Spleen (tissue), 11 donors: ENCODE data around the gene ARHGAP6. TPM values are rescaled to one million over a fixed set of nuclear protein-coding genes. Genes with fewer than 3 reads are reported as not detected.

ENCODE experiments used
- DNase-seq: peaks from one replicate; pipeline ENCODE4 v3.0.0-alpha.2; 2020
- H3K27ac ChIP-seq, 8 donors: fragments of 200-600 bp; sonication (generic) in 7 of 8; 1 replicate in 4 of 8; 2 replicates in 4 of 8; pipeline versions ENCODE4 v1.5.0 to v1.8.0; 2016 to 2021; ENCODE audit warnings: inconsistent platforms in 4 of 8, mild to moderate bottlenecking in 4 of 8, moderate library complexity in 1 of 8
- H3K27me3 ChIP-seq, 7 donors: fragments of 200-600 bp; sonication (generic) in 6 of 7; replicated peaks in 1 of 7; 1 replicate in 4 of 7; 2 replicates in 3 of 7; pipeline versions ENCODE4 v1.5.0 to v1.8.0; 2016 to 2021; ENCODE audit warnings: inconsistent platforms in 3 of 7, mild to moderate bottlenecking in 1 of 7
- H3K36me3 ChIP-seq, 6 donors: fragments of 200-600 bp; sonication (generic) in 5 of 6; 1 replicate in 4 of 6; 2 replicates in 2 of 6; pipeline versions ENCODE4 v1.5.0 to v1.8.0; 2016 to 2021; ENCODE audit warnings: inconsistent platforms in 2 of 6
- H3K4me1 ChIP-seq, 6 donors: fragments of 200-600 bp; sonication (generic) in 5 of 6; 1 replicate in 3 of 6; 2 replicates in 3 of 6; pipeline versions ENCODE4 v1.5.0 to v1.8.0; 2016 to 2021; ENCODE audit warnings: inconsistent platforms in 3 of 6
- H3K4me3 ChIP-seq, 8 donors: fragments of 200-600 bp; sonication (generic) in 7 of 8; 1 replicate in 4 of 8; 2 replicates in 4 of 8; pipeline versions ENCODE4 v1.5.0 to v1.8.0; 2016 to 2021; ENCODE audit warnings: inconsistent platforms in 4 of 8, mild to moderate bottlenecking in 4 of 8, moderate library complexity in 2 of 8
- H3K9me3 ChIP-seq, 8 donors: fragments of 200-600 bp; sonication (generic) in 7 of 8; 1 replicate in 4 of 8; 2 replicates in 4 of 8; pipeline versions ENCODE4 v1.5.0 to v1.8.0; 2016 to 2021; ENCODE audit warnings: inconsistent platforms in 4 of 8
- POLR2A ChIP-seq, 3 donors: fragments of 450-650 bp; IDR thresholded peaks; one replicate each; pipeline ENCODE4 v1.5.1; 2017; ENCODE audit warnings: antibody characterized with exemption in 3 of 3, mild to moderate bottlenecking in 1 of 3
- POLR2AphosphoS5 ChIP-seq, 3 donors: sonication (generic); formaldehyde crosslinking; IDR thresholded peaks; one replicate each; pipeline ENCODE4 v1.5.1; 2017; ENCODE audit warnings: antibody characterized with exemption in 3 of 3
- WGBS, 5 donors: extraction: QIAGEN DNeasy Blood & Tissue Kit in 3 of 5; methylation state at CpG; one replicate each; pipeline versions ENCODE4 v1.1.5 to v1.1.7; 2013 to 2018; 5-methylcytosine and 5-hydroxymethylcytosine counted together
- intact Hi-C: fragments of 100-400 bp; cut with DNase I; formaldehyde crosslinking; loops from one replicate; pipeline ENCODE4 v1.15.0; 2023; ENCODE audit warnings: low total_unique reads
- polyA plus RNA-seq, 3 donors: library from polyadenylated mRNA; stranded (reverse); fragments of 200-250 nt; gene quantifications; one replicate each; pipeline ENCODE4 v1.2.1, GENCODE V29; 2013
- total RNA-seq, 7 donors: library from RNA; depleted of rRNA in 3 of 7; stranded (reverse); fragments of >200 nt in 3 of 7; fragmentation: NEBNext Ultra II Directional in 4 of 7; extraction: Animal tissue kit (Norgen Biotek cat#: 25700) in 4 of 7; gene quantifications; one replicate each; pipeline versions ENCODE4 v1.1.0 to v1.2.1, GENCODE V29; 2016 to 2021
- TF ChIP-seq, protein P1 (sequence below), 11 experiments: fragments of 200-600 bp in 7 of 11; fragments of 450-650 bp in 4 of 11; sonication (generic) in 4 of 11; IDR thresholded peaks in 8 of 11; conservative IDR thresholded peaks in 3 of 11; 1 replicate in 7 of 11; 2 replicates in 4 of 11; pipeline versions ENCODE4 v1.4.0 to v1.8.0; 2016 to 2021; ENCODE audit warnings: antibody characterized with exemption in 11 of 11, inconsistent platforms in 4 of 11, mild to moderate bottlenecking in 1 of 11
- donor health status: healthy with polysubstance abuse.
- donor health status: DM: no; HTN: no; CAD: no; lungs with moderate emphysema.
- donor health status: DM: no; HTN: no; CAD: no.
- donor health status: Bipolar disorder and iron deficiency.
- donor health status: healthy.
- donor health status: DM: no; HTN: no; CAD: no.
- donor health status: DM: yes; HTN: yes; CAD: no.

ARHGAP6 gene
- total and polyA plus RNA-seq, 10 donors: 2.0 to 20.8 (median 12.7) TPM

DNA sequence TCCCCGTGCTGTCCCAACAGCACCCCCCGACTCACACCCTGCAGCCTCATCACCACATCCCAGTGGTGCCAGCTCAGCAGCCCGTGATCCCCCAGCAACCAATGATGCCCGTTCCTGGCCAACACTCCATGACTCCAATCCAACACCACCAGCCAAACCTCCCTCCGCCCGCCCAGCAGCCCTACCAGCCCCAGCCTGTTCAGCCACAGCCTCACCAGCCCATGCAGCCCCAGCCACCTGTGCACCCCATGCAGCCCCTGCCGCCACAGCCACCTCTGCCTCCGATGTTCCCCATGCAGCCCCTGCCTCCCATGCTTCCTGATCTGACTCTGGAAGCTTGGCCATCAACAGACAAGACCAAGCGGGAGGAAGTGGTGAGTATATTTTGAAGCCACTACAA is 367.1 kb downstream of the ARHGAP6 start:
- Histone ChIP-seq H3K27ac (no peak overlapping the region), H3K36me3 (no peaks in the 10 kb centered on the region), H3K27me3 (peaks cover 0 to 5% (median 0%) of the 10 kb centered on the region in 7 donors), H3K9me3 (no peaks in the 10 kb centered on the region), H3K4me3 (no peak overlapping the region), H3K4me1 (no peaks in the 10 kb centered on the region)
- DNase-seq: no peak
- TF ChIP-seq, protein P1, sequence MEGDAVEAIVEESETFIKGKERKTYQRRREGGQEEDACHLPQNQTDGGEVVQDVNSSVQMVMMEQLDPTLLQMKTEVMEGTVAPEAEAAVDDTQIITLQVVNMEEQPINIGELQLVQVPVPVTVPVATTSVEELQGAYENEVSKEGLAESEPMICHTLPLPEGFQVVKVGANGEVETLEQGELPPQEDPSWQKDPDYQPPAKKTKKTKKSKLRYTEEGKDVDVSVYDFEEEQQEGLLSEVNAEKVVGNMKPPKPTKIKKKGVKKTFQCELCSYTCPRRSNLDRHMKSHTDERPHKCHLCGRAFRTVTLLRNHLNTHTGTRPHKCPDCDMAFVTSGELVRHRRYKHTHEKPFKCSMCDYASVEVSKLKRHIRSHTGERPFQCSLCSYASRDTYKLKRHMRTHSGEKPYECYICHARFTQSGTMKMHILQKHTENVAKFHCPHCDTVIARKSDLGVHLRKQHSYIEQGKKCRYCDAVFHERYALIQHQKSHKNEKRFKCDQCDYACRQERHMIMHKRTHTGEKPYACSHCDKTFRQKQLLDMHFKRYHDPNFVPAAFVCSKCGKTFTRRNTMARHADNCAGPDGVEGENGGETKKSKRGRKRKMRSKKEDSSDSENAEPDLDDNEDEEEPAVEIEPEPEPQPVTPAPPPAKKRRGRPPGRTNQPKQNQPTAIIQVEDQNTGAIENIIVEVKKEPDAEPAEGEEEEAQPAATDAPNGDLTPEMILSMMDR (IDR thresholded peaks at IDR 0.05 in 8 of 11, conservative IDR thresholded peaks at IDR 0.05 in 3 of 11): no peak
- no peak for TF ChIP-seq POLR2A (IDR thresholded peaks at IDR 0.05)
- no peak for TF ChIP-seq POLR2AphosphoS5 (IDR thresholded peaks at IDR 0.05)
- 81 to 96% (median 93%) methylated on average over 5 to 9 of the region's 9 CpGs for WGBS, 5 donors
- intact Hi-C loops: no loop called here

DNA sequence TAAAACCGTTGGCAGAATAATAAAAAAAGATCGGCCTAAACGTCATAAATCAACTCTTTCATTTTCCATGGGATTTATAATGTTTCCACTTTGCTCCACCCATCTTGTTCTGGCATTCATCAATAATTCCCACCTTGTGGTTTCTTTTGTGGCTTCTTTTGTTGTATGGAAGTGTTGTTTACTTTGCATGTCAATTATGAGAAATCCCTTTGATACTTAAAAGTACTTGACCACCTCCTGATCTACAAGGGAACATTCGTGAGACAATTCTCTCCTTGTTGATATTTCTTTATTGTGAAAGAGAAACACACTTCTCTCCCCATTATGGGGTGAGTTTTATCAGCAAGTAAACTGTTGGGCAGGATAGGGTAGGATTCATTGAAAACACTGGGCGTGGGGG is 369.7 kb downstream of the ARHGAP6 start:
- WGBS, 5 donors: 66 to 93% (median 80%) methylated on average over 5 of the region's 5 CpGs
- no peak overlapping the region for H3K4me3 ChIP-seq
- H3K27me3 ChIP-seq: peaks cover 0 to 5% (median 0%) of the 10 kb centered on the region in 7 donors
- H3K9me3 ChIP-seq: no peaks in the 10 kb centered on the region
- TF ChIP-seq, protein P1 (IDR thresholded peaks at IDR 0.05 in 8 of 11, conservative IDR thresholded peaks at IDR 0.05 in 3 of 11): no peak
- TF ChIP-seq POLR2A (IDR thresholded peaks at IDR 0.05) (no peak), POLR2AphosphoS5 (IDR thresholded peaks at IDR 0.05) (no peak)
- DNase-seq: no peak
- H3K27ac ChIP-seq: no peak overlapping the region
- H3K4me1 ChIP-seq: no peaks in the 10 kb centered on the region
- intact Hi-C loops: no loop called here
- no peaks in the 10 kb centered on the region for H3K36me3 ChIP-seq

DNA sequence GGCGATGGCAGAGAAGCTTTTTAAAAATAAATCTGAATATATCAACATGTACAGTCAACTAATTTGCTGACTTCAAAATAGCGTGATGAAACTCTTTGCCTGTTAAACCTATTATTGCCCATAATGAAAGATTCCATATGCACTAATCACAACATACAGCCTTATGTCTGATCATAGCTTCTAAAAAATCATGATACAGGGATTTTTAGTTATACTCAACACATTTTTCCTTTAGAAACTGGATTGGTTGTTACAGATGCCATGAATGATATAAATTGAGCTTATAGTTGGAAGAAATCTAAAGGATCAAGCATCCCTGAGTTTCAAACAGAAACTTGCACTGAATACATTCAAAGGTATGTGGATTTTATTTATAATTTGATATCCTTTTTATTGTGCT is 372.6 kb downstream of the ARHGAP6 start, which contains the start of gene AMELX:
AMELX (plus strand) TSS at position 301 of the 400 bp plus-strand sequence. CDS start 1,376 bp downstream, outside the sequence.
- no peaks in the 10 kb centered on the region for H3K9me3 ChIP-seq
- no peaks in the 10 kb centered on the region for H3K36me3 ChIP-seq
- TF ChIP-seq POLR2A (IDR thresholded peaks at IDR 0.05): no peak
- TF ChIP-seq, protein P1 (IDR thresholded peaks at IDR 0.05 in 8 of 11, conservative IDR thresholded peaks at IDR 0.05 in 3 of 11): no peak
- TF ChIP-seq POLR2AphosphoS5 (IDR thresholded peaks at IDR 0.05): no peak
- WGBS, 5 donors: 50 to 98% (median 89%) methylated on average over 2 of the region's 2 CpGs
- no peak within 1 kb of the TSS for H3K27ac ChIP-seq
- H3K4me3 ChIP-seq: no peak within 1 kb of the TSS
- intact Hi-C loops: no loop called here
- no peaks in the 10 kb centered on the region for H3K4me1 ChIP-seq
- no peaks in the 10 kb centered on the region for H3K27me3 ChIP-seq
- DNase-seq: no peak

DNA sequence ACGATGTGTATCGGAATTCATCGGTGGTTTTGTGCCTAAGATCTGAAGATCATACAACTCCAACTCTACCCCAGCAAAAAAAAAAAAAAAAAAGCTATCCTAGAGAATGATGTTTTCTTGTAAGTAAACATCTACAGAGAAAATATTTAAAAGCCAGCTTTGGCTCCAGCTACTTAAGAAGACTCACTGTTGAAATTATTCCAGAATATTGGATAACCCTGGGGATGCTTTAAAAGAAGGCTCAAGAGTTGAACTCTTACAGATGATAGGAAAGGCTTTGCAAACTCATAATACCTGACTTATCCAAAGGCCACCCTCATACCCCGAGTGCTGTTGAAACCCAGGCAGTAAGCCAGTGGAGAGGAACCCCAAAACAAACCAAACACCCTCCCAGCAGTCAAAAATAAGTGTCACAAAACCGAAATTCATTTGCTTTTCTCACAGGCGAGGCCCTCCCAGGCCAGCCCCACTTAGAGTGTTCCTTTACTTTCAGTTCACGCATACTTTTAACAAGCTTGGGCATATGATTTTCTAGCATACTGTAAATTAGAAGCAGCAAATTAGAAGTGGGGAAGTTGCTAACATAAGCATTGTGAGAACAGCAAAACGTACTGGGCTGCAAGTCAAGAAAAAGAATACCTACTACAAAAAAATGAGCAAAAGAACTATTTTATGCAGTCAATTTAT is 375.2 kb downstream of the ARHGAP6 start:
- H3K27me3 ChIP-seq: no peaks in the 10 kb centered on the region
- H3K4me1 ChIP-seq: no peaks in the 10 kb centered on the region
- intact Hi-C loops: no loop called here
- H3K9me3 ChIP-seq: no peaks in the 10 kb centered on the region
- TF ChIP-seq, protein P1 (IDR thresholded peaks at IDR 0.05 in 8 of 11, conservative IDR thresholded peaks at IDR 0.05 in 3 of 11): no peak
- TF ChIP-seq POLR2A (IDR thresholded peaks at IDR 0.05) (no peak), POLR2AphosphoS5 (IDR thresholded peaks at IDR 0.05) (no peak)
- H3K36me3 ChIP-seq: no peaks in the 10 kb centered on the region
- DNase-seq: no peak
- no peak overlapping the region for H3K27ac ChIP-seq
- 72 to 93% (median 82%) methylated on average over 8 of the region's 8 CpGs for WGBS, 5 donors
- no peak overlapping the region for H3K4me3 ChIP-seq
